GM18870 (cell line): Measurements from ENCODE around the gene FRMD8.

Experiments used
- ATAC-seq: cut with Tn5 transposase; IDR thresholded peaks from one replicate; pipeline ENCODE4 v1.9.1; 2021; ENCODE audit warnings: moderate library complexity; ENCODE audit not compliant: unreplicated experiment

FRMD8 gene

DNA sequence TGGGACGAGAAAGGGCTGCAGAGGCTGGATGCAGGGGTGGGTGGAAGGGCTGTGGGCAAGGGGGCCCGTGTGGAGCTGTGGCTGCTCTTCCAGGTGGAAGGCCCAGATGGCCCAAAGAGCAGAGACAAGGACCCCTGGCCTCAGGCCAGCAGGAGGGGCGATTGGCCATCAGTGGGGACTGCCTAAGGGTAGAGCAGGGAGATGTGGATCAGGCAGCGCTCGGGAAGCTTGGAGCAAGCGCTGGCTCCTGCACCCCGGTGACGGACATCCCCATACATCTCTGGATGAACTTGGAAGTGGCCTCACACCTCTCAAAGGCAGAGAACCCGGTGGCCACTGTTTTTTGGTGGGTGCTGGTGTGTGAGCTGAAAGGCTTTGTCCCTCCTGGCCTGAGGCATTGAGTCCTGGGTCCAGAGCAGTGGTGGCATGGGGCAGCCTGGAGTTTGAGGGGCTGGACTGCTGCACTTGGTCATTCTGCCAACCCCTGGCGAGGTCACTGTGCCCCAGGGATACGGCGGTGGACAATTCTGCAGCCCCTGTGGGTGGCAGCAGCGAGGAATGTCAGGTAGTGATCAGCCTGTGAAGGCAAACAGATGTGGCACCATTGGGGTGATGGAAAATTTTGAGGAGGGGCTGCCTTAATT lies 5.9 kb downstream of the FRMD8 start:
- no peak for ATAC-seq

- no peak for ATAC-seq
Measured at GRCh38 chr11:65392899-65393298, 6.5 kb downstream of the FRMD8 start.

DNA sequence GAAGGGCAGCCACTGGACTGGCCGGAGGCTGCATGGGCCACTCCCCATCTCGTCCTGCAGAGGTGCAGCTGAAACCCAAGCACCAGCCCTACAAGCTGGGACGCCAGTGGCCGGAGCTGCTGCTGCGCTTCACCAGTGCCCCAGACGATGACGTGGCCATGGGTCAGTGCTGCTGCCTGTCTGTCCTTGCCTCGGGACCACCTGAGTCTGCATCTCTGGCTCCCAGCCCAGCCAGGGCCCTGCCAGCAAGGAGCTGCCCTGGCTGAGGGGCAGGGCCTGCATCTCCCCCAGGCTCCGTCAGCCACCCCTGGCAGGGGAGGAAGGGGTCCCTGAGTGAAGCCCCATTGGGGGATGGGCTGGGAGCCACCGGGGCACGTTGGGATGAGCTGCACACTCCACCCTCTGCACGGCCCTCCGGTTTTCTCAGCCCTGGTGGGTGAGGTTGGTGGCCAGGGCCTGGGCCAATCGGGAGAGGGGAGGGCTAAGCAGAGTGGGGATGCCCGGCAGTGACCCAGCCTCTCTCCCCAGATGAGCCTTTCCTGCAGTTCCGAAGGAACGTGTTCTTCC lies 7.2 kb downstream of the FRMD8 start:
- no peak for ATAC-seq

DNA sequence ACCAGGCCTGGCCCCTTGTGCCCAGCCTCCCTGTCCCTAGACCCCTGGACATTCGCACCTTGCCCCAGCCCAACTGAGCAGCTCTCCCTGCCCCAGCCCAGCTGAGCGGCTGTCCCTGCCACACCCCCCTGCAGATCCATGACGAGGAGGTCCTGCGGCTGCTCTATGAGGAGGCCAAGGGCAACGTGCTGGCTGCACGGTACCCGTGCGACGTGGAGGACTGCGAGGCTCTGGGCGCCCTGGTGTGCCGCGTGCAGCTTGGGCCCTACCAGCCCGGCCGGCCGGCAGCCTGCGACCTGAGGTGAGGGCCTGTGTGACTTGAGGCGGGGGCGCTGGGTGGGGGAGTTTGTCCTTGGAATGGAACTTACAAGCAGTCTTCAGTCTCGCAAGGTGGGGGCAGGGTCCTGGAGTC lies 7.7 kb downstream of the FRMD8 start:
- no peak for ATAC-seq

GRCh38 chr11:65395961-65396530 lies 9.6 kb downstream of the FRMD8 start:
- ATAC-seq = no peak

- ATAC-seq = no peak
Measured at GRCh38 chr11:65396769-65397745, 10.6 kb downstream of the FRMD8 start.

DNA sequence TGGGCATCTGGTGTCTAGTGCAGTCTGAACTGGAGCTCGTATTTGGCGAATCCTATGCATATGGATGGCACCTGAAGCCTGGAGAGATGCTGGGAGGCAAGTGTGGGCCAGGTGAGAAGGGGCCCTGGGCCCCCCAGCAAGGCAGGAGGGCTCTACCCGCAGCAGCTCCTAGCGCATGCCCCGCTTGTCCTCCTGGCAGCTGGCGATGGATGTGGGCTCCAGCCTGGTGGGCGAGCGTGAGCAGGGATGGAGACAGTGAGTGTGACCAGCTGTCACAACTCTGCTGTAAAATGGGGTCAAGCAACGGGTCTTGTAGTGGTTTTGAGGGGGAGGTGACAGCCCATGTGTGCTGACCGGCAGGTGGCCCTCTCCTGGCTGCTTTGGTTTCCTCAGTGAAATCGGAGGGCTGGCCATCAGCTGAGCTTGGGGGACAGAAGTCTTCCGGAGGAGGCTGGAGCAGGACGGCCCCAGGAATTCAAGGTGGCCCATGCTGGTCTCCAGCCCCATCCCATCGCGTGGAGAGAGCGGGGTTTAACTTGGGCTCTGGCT lies 12.0 kb downstream of the FRMD8 start:
- no peak for ATAC-seq

DNA sequence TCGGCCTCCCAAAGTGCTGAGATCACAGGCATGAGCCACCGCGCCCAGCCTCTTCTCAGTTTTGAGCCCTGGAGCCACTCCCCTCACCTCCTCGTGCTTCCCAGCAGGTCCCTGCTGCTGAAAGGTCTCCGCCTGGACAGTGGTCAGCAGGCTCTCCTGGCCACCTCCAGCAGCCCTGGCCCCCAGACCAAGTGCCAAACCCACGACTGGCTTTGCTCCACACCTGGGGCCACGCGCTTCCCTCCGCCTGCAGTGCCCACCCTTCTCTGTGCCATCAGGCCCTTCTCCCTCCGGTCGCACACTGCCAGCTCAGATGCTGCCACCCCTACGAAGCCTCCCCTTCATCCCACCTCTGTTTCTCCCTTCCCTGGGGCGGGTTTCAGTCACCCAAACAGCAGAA lies 12.8 kb downstream of the FRMD8 start:
- no peak for ATAC-seq

GRCh38 chr11:65399845-65400244 lies 13.4 kb downstream of the FRMD8 start:
- ATAC-seq = no peak

DNA sequence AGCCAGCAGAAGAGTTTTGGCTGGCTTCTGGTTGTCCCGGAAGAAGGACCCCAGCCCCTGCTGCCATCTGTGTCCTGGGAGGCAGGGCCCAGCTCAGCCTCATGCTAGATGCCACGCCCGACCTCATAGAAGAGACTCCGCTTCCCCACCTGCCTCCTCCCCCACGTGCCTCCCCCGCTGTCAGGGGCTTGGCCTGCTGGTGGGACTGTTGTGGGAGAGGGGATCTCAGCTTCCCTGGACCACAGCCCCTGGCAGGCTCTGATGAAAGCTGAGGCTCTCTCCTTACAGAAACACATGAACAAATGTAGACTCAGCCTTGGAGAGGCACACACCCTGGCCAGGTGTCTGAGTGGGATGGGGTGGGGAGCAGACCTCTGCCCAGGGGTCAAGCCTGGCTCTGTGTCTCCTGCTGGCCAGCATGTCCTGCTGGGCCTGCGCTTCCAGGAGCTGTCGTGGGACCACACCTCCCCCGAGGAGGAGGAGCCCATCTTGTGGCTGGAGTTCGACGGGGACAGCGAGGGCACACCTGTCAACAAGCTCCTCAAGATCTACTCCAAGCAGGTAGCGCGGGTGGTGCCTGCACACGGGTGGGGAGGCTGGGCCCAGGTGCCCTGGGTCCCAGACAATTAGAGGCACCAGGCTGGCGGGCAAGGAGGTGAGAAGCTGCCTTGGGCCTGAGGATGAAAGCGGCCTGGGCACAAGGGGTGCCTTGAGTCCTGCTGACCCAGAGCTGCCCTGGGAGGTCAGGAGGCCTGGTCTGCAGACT lies 14.1 kb downstream of the FRMD8 start:
- ATAC-seq = no peak

DNA sequence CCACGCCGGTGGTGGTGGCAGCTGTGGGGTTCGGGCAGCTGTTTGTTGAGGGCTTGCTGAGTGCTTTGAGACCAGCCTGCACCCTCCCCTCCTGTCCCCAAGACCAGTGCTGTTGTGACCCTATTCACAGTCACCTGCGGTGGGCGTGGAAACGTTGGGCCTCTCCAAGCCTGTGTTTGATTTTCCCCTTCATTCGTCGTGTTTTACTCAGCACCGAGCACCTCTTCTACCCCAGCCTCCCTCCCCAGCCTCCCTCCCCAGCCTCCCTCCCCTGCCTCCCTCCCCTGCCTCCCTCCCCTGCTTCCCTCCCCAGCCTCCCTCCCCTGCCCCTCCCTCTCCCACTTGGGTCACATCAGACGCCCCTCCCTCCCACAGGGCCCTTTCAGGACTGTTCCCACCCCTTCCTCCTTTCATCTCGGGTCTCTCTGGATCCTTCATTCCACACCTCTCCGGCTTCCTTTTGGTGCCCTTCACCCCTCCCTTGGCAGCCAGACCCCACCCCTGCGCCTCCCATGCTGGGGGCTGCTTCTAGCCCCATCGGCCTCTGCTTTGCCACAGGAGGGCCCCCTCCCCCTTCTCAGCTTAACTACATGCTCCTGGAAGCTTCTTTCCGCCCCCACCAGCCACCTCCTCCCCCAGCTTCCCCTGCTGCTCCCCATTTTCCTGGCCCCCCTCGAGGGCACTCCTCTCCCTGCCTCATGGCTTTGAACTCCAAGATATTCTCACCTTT lies 14.8 kb downstream of the FRMD8 start:
- no peak for ATAC-seq

DNA sequence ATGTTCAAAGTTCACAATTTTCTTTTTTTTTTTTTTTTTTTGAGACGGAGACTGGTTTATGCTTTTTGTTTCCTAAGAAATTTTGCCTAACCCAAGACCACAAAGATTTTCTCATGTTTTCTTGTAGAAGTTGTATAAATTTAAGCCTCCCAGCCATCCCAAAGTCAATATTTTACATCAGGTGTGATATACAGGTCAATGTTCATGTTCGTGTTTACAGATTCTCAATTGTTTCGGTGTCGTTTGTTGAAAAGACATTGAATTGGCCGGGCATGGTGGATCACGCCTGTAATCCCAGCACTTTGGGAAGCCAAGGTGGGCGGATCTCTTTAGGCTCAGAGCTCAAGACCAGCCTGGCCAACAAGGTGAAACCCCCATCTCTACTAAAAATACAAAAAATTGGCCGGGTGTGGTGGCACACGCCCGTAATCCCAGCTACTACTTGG lies 15.4 kb downstream of the FRMD8 start:
- ATAC-seq = no peak

- no peak for ATAC-seq
Measured at GRCh38 chr11:65402790-65403189, 16.4 kb downstream of the FRMD8 start.

GRCh38 chr11:65403607-65404121 lies 17.2 kb downstream of the FRMD8 start:
- no peak for ATAC-seq

DNA sequence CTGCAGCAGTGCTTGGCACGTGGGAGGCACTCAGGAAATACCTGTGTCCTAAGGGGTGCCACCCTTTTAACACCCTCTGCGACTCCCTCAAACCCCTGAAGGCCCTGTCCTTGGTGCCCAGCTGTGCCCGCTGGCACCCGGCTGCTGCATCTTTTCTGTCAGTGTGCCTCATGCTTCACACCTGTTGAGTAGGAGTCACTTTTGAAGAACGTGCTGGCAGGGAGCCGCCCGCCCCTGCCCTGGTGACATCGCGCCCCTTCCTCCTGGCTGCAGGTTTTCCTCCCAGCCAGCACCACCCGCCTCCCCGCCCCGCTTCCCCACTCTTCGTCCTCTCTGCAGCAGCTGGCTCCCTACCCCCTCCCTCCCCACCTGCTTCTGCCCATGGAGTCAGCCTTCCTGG lies 17.8 kb downstream of the FRMD8 start:
- no peak for ATAC-seq

DNA sequence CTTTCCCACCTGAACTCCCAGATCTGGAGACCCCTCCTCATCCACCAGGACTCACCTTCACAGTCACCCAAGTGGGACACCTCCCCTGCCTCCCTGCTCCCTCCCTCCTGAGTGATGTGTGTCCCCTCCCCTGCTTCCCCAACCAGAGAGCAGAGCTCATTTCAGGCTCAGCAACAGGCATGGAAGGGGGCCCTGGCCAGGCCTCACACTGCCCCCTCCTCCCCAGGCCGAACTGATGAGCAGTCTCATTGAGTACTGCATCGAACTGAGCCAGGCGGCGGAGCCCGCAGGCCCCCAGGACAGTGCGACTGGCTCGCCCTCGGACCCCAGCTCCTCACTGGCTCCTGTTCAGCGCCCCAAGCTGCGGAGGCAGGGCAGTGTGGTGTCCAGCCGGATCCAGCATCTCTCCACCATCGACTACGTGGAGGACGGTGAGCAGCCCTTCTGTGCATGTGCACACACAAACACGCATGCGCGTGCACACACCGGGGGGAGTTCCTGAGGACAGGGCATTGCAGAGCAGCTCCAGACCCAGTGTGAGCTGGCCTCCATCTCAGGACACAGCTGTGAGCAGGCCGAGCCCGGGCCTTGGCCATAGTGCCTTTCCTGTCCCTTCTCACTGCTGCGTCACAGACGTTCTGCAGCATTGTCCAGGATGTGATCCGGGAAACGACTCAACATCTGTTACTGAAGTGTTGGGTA lies 18.4 kb downstream of the FRMD8 start:
- no peak for ATAC-seq

DNA sequence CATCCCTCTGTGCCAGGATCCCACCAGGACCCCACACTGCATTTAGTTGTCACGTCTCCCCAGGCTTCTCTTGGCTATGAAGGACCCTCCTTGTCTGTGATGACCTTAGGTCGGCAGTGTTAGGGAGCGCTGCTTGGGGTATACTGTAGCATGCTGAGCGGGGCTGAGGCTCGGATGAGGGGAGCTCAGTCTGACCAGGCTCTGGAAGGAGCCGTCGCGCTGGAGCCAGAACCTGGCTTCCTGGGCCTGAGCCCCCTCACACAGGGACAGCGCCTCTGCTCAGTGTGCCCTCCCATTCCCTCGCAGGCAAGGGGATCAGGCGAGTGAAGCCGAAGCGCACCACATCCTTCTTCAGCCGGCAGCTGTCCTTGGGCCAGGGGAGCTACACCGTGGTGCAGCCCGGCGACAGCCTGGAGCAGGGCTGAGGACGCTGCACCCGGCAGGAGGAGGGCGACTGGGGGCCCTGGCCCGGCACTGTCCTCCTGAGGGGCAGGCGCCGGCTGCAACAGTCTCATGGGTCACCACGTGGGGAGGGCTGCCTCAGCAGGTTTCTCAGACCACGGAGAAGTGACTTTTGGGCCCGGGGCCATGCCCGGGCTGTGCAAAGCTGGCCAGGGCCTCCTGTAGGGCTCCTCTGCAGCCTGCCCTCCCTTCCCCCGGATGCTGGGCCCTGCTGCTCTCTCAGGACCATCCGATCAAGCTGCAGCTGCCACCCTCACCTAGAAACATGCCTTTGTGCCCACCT lies 24.7 kb downstream of the FRMD8 start:
- ATAC-seq = no peak

GRCh38 chr11:65411681-65412070 lies 25.2 kb downstream of the FRMD8 start:
- no peak for ATAC-seq
